Activated CD4-positive, alpha-beta T cell treated with anti-CD3 and anti-CD28 coated beads, Interleukin-2, amount 50 U/mL, for 4 hours (primary cell): ENCODE results near the gene NWD2.
"Not testable (repeated sequence)": the region's sequence is repeated elsewhere in the genome, so short reads cannot be mapped to it uniquely, and the experiment has no call there.

Source experiments
- DNase-seq, 2 experiments: peaks; one replicate each; pipeline ENCODE4 v3.0.0-alpha.2; 2020

The NWD2 gene

GRCh38 chr4:37400241-37400881 is 155.8 kb downstream of the NWD2 start:
- no peak for DNase-seq

GRCh38 chr4:37407938-37408826 is 163.6 kb downstream of the NWD2 start:
- DNase-seq, result not testable (repeated sequence)

GRCh38 chr4:37413612-37414011 is 169.1 kb downstream of the NWD2 start:
- DNase-seq, result not testable (repeated sequence)

GRCh38 chr4:37415845-37416369 is 171.4 kb downstream of the NWD2 start:
- no peak for DNase-seq

- no peak for DNase-seq
Measured at GRCh38 chr4:37421614-37422013, 177.1 kb downstream of the NWD2 start.

GRCh38 chr4:37422102-37422501 is 177.6 kb downstream of the NWD2 start:
- DNase-seq, result no peak

- no peak for DNase-seq
Measured at GRCh38 chr4:37422638-37423037, 178.1 kb downstream of the NWD2 start.

- DNase-seq, result no peak
Measured at GRCh38 chr4:37423310-37423709, 178.8 kb downstream of the NWD2 start.

GRCh38 chr4:37424753-37425152 is 180.2 kb downstream of the NWD2 start:
- no peak for DNase-seq

- DNase-seq, result no peak
Measured at GRCh38 chr4:37425857-37426256, 181.3 kb downstream of the NWD2 start.

GRCh38 chr4:37427193-37427592 is 182.7 kb downstream of the NWD2 start:
- no peak for DNase-seq

- no peak for DNase-seq
Measured at GRCh38 chr4:37429906-37430305, 185.4 kb downstream of the NWD2 start.

GRCh38 chr4:37430718-37431416 is 186.3 kb downstream of the NWD2 start:
- no peak for DNase-seq

GRCh38 chr4:37431417-37431743 is 186.8 kb downstream of the NWD2 start:
- no peak for DNase-seq

- no peak for DNase-seq
Measured at GRCh38 chr4:37434469-37434868, 189.9 kb downstream of the NWD2 start.

GRCh38 chr4:37436546-37436945 is 192.0 kb downstream of the NWD2 start:
- DNase-seq, result no peak

GRCh38 chr4:37437163-37437562 is 192.6 kb downstream of the NWD2 start:
- DNase-seq, result no peak

- no peak for DNase-seq
Measured at GRCh38 chr4:37438564-37439279, 194.2 kb downstream of the NWD2 start.

- DNase-seq, result no peak
Measured at GRCh38 chr4:37439809-37440474, 195.4 kb downstream of the NWD2 start.

GRCh38 chr4:37440501-37440900 is 196.0 kb downstream of the NWD2 start:
- no peak for DNase-seq

GRCh38 chr4:37441231-37442061 is 196.9 kb downstream of the NWD2 start:
- DNase-seq, result no peak

GRCh38 chr4:37442062-37442323 is 197.4 kb downstream of the NWD2 start:
- no peak for DNase-seq
